Activated CD8-positive, alpha-beta memory T cell treated with anti-CD3 and anti-CD28 coated beads for 48 hours (primary cell): Measurements from ENCODE around the gene CAPSL.
"Not testable (repeated sequence)": the region's sequence is repeated elsewhere in the genome, so short reads cannot be mapped to it uniquely, and the experiment has no call there.

Experiments
- DNase-seq, 3 experiments: peaks; one replicate each; pipeline ENCODE4 v3.0.0-alpha.2; 2020; ENCODE audit warnings: low read depth in 2 of 3, low spot score in 2 of 3

Gene CAPSL

DNA sequence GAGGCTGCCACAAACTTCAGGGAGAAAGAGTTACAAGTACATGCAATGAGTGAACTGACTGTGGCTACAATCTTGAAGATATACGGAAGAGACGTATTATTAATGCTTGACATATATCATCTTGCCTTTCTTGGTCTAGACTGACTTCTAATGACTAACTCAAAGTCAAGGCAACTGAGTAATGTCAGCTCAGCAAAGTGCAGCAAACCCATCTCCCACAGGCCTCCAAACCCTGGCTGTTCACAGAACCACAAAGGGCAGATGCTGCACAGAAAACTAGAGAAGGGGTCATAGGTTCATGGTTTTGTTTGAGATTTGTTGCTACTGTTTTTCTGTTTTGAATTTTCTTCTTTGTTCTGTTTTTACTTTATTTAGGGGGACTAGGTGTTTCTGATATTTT lies 60.8 kb downstream of the CAPSL start:
- DNase-seq: no peak

- no peak for DNase-seq
These were observed 61.5 kb downstream of the CAPSL start for GRCh38 chr5:35876922-35877321.

DNA sequence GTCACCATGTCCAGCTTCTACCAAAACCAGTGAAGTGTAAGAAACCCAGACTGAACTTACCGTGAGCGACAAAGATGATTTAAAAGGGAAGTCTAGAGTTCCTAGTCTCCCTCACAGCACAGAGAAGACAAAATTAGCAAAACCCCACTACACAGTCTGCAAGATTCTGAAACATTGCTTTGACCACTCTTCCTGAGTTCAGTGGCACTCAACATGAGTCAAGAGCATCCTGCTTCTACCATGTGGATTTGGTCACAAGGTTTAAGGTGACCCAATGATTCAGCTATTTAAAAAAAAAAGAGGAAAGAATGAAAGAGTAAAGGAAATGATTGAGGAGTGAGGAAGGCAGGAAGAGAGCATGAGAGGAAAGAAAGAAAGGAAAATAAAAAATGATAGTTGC lies 62.0 kb downstream of the CAPSL start:
- DNase-seq: no peak

- no peak for DNase-seq
These were observed 67.8 kb downstream of the CAPSL start for GRCh38 chr5:35870605-35871004.

GRCh38 chr5:35869685-35870277 lies 68.6 kb downstream of the CAPSL start:
- DNase-seq: no peak

- no peak for DNase-seq
These were observed 70.4 kb downstream of the CAPSL start for GRCh38 chr5:35867998-35868397.

- DNase-seq: no peak
These were observed 75.3 kb downstream of the CAPSL start for GRCh38 chr5:35863159-35863558.

DNA sequence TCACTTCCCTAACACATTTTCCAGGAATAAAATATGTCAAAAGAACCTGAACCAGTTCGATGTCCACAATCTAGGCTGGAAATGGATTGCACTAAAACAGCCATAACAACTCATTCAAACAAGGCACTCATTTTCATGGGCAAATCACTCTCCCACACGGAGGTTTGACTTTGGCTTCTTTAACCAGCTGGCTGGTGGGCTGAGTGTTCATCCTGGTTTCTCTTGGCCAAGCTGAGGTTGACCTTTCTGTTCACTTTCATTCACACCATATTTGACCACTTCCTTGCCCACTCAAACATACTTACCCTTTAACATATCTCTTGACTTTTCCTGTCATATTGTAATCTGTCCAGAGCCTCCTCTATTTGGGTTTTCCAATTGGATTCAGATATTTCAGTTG lies 76.3 kb downstream of the CAPSL start:
- no peak for DNase-seq

DNA sequence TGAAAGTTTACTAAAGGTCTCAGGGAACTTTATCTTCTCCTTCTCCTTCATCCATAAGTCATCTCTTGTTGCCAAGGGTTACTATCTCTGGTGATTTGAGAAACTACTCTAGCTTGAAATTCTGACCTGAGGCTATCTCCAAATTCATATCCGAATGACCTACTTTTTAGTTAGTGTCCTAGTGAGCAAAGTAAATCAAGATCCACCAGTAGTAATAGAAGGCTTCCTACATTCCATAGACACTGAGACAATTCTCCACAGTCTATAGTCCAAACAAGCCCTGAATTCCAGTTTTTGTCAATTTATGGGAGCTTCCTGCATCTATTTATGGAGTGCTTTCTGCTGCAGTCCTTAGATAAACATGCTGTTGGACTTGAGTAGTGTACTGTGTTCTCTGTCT lies 76.7 kb downstream of the CAPSL start:
- no peak for DNase-seq

DNA sequence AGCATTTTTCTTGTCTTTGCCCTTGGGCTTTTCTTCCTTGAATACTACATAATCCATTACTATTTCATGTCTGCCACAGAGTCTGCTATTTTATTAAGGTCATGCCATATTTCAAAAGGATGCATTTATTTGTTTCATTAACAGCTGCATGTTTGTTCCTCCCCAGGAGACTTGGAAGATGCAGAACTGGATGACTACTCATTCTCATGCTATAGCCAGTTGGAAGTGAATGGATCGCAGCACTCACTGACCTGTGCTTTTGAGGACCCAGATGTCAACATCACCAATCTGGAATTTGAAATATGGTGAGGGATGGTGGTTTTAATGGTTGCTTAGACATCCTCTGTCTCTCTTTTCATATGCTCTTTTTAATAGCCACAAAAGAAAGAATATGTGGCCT lies 77.7 kb downstream of the CAPSL start:
- DNase-seq: no peak

- DNase-seq: no peak
These were observed 79.2 kb downstream of the CAPSL start for GRCh38 chr5:35859101-35859661.

DNA sequence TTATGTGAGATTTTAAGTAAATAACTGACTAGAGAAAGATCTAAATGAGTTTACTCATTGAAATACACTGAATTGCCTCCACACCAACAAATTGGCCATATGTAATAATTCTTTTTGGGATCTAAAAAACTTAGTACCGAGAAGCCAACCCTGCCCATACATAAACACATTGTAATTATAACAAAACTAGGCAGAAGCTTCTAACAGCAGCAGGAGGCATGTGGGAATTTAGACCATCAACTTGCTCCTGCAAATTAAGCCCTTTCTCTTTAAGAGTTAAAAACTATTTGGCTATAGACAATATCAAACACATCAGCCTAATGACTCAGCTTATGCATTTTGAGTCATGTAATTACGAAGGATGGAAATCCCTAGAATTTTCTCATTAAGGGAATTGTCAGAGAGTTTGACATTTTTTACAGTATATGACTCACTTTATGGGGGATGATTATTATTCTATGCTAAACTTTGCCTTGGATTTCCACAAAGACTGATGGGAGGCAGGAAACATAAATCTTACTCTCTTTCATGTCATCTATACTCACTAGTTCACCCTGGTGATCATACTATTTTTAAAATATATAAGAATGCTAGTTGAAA lies 80.7 kb downstream of the CAPSL start:
- DNase-seq: no peak

DNA sequence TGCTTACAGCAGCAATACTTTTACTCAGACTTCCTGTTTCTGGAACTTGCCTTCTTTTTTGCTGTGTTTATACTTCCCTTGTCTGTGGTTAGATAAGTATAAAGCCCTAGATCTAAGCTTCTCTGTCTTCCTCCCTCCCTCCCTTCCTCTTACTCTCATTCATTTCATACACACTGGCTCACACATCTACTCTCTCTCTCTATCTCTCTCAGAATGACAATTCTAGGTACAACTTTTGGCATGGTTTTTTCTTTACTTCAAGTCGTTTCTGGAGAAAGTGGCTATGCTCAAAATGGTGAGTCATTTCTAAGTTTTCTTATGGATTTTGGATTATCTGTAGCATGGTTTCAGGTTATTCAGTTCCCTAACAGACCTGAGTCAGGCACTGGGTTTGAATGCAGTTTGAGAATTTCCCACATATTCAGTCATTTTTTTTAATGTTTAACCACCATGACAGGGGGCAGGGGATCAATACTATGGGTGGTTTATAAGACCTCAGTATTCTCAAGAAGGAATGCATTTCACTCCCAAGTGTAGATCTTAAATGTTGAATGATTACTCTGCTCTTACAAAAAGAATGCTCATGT lies 81.6 kb downstream of the CAPSL start, which contains the start of gene IL7R:
Gene IL7R (plus strand): TSS at position 127 of the 587 bp plus-strand sequence. CDS start 87 bp downstream, at position 214.
- no peak for DNase-seq

GRCh38 chr5:35856186-35856764 lies 82.1 kb downstream of the CAPSL start:
- DNase-seq: not testable (repeated sequence)

GRCh38 chr5:35855187-35855586 lies 83.2 kb downstream of the CAPSL start:
- DNase-seq: no peak
